RWPE1 (cell line): Measurements from ENCODE around the gene BUD31.

Source experiments
- CTCF ChIA-PET: fragments of 350-600 bp; sonication (Branson Sonifier 250); formaldehyde crosslinking; extraction: SDS; loops from one replicate; lab custom pipeline; 2021; lab: Yijun Ruan, JAX
- POLR2A ChIA-PET: fragments of 400-600 bp; formaldehyde crosslinking; extraction: SDS; loops from one replicate; lab custom pipeline; 2020; ENCODE audit warnings: antibody characterized with exemption; ENCODE audit not compliant: low non-redundant PET; lab: Yijun Ruan, JAX
- DNase-seq: peaks from one replicate; pipeline ENCODE4 v3.0.0; 2012; ENCODE audit warnings: low spot score
- H3K27ac ChIP-seq: fragments of 450-650 bp; 2 replicates; pipeline ENCODE4 v1.5.1; 2017
- TF ChIP-seq, protein P1 (sequence below): fragments of 450-650 bp; conservative IDR thresholded peaks from 2 replicates; pipeline ENCODE4 v1.5.1; 2017; ENCODE audit warnings: low read depth, mild to moderate bottlenecking

The BUD31 gene

DNA sequence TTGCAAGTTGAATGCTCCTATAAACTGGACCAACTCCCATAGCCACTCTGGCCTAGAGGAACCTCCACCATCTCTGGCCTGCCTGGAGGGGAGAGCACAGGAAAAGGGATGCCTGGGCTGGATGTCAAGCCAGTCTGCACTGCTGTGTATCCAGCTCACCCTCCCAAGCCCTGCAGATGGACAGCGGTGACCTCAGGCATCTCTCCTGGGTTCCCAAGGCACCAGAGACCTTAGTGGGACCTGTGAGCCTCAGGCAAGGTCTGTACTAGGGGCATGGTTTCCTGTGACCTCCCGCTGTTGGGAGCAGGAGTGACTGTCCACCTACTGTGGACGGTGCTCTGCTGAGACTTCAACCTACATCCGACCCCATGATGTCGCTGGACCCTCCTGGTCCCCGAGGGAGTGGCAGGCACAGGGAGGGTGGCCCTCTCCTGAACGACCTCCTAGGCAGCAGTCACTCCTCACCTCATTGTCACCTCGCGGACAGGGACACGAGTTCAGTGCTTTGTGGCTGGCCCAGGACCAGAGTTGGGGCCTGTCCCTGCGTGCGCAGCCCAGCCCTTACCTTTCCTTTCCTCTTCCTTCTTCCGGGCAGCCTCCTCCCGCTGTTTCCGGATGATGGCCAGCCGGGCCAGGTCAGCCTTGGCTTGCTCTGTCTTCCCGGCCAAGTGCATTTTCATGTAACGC, 11.3 kb upstream of the BUD31 start:
- POLR2A ChIA-PET, result no interaction called here
- CTCF ChIA-PET, result no interaction called here
- peak overlapping the region; percentile 64 for H3K27ac ChIP-seq
- no peak for DNase-seq
- TF ChIP-seq, protein P1, sequence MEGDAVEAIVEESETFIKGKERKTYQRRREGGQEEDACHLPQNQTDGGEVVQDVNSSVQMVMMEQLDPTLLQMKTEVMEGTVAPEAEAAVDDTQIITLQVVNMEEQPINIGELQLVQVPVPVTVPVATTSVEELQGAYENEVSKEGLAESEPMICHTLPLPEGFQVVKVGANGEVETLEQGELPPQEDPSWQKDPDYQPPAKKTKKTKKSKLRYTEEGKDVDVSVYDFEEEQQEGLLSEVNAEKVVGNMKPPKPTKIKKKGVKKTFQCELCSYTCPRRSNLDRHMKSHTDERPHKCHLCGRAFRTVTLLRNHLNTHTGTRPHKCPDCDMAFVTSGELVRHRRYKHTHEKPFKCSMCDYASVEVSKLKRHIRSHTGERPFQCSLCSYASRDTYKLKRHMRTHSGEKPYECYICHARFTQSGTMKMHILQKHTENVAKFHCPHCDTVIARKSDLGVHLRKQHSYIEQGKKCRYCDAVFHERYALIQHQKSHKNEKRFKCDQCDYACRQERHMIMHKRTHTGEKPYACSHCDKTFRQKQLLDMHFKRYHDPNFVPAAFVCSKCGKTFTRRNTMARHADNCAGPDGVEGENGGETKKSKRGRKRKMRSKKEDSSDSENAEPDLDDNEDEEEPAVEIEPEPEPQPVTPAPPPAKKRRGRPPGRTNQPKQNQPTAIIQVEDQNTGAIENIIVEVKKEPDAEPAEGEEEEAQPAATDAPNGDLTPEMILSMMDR, result no peak

DNA sequence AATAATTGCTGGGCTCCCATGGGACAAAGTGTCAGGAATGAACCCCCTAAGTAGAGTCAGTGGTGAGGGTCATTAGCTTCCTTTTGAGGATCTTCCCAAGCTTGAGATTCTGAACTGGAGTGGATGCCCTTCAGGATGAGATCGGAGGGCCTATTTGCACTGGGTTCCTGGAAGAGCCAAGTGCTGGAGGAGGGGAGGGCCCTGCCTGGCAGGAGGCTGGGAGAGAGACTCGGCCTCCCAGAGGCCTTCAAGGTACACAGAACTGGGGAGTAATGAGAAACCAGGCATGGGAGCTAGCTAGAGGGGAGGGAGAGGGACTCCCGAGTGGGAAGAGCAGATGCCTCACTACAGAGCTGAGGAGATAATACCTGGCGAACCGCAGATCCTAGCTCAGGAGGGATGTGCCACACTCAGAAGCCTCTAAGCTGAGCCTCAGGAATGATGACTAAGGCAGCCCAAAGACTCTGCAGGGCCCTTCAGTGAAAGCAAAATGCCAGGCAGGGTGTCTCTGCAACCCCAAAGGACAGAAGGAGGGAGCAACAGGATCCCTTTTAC, 9.8 kb upstream of the BUD31 start:
- no peak for DNase-seq
- TF ChIP-seq, protein P1, result no peak
- H3K27ac ChIP-seq, result peak overlapping the region; percentile 64
- ChIA-PET CTCF (interaction anchor here (0.5 to 1.2 kb wide), 3 partner anchors 9 to 21 kb away, joined by 3 to 6 read pairs (median 5); no protein-coding TSS in a partner anchor), POLR2A (interaction anchor here (0.6 to 1.4 kb wide), 2 partner anchors 10 to 22 kb away, joined by 3 to 4 read pairs; partner anchors contain the start of genes BUD31 and PDAP1)

DNA sequence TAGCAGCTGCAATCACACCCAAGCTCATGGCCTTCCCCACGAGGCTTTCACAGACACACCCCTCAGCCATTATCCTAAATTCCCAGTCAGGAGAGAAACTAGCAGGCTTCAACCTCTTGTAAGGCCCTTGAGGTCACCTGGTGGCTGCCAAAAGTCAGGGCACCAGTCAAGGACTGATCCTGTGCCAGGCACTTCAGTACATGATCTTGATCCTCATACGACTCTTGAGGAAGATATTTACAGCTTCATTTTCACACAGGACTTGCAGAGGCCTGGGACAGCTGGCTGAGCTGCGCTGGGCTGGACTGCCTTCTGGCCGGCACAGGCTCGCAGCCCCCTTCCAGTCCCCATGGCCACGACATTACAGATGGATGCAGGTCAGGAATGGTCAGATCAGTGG, 9.2 kb upstream of the BUD31 start:
- DNase-seq, result no peak
- CTCF ChIA-PET, result interaction anchor here (0.5 to 1.2 kb wide), 3 partner anchors 9 to 980 kb away, joined by 3 to 6 read pairs (median 6); no protein-coding TSS in a partner anchor
- POLR2A ChIA-PET, result interaction anchor here (1.4 kb wide), 1 partner anchor 9 kb away, joined by 4 read pairs; the partner anchor contains the start of genes BUD31 and PDAP1
- H3K27ac ChIP-seq, result peak overlapping the region; percentile 64
- TF ChIP-seq, protein P1, result no peak

DNA sequence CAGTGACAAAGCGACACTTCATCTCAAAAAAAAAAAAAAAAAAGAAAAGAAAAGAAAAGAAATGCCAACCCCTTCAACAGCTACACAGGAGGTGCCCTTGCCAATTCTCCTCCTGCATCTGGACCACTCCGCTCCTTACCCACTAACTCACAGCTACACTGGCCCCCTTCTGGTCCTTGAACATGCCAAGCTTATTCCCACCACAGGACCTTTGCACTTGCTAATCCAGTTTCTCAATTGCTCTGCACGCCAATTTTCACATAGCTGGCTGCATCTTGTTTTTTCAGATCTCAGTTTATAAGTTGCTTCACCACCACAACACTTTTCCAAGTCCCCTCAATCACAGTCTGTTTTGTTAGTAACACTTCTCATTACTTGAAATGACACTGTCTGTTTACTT, 5.9 kb upstream of the BUD31 start:
- H3K27ac ChIP-seq, result no peak overlapping the region
- ChIA-PET CTCF (interaction anchor here (1.1 kb wide), 1 partner anchor 37 kb away, joined by 3 read pairs; no protein-coding TSS in a partner anchor), POLR2A (interaction anchor here (0.6 kb wide), 1 partner anchor 65 kb away, joined by 5 read pairs; no protein-coding TSS in a partner anchor)
- TF ChIP-seq, protein P1, result no peak
- DNase-seq, result no peak

DNA sequence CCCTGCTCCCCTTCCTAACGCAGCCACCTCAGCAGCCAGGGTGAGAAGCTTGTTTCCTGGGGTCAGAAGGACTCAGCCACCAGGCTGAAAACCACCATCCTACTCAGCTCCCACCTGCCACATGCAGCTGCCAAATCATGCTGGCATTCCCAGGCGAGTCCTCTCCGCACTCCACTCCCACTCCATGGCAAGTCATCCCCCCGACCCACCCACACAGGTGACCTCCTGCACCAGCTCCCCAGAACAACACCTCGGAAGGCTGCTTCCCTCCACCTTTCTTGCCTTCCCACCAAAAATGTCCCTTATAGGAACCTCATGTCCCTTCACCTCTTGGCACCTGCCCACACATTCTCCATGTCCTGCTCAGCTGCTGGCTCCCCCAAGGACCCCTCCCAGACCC, 5.0 kb upstream of the BUD31 start:
- TF ChIP-seq, protein P1, result no peak
- no peak for DNase-seq
- ChIA-PET POLR2A (interaction anchor here (1.2 kb wide), 1 partner anchor 11 kb away, joined by 3 read pairs; no protein-coding TSS in a partner anchor), CTCF (interaction anchor here (1.1 kb wide), 1 partner anchor 38 kb away, joined by 3 read pairs; no protein-coding TSS in a partner anchor)
- peak overlapping the region; percentile 57 for H3K27ac ChIP-seq

DNA sequence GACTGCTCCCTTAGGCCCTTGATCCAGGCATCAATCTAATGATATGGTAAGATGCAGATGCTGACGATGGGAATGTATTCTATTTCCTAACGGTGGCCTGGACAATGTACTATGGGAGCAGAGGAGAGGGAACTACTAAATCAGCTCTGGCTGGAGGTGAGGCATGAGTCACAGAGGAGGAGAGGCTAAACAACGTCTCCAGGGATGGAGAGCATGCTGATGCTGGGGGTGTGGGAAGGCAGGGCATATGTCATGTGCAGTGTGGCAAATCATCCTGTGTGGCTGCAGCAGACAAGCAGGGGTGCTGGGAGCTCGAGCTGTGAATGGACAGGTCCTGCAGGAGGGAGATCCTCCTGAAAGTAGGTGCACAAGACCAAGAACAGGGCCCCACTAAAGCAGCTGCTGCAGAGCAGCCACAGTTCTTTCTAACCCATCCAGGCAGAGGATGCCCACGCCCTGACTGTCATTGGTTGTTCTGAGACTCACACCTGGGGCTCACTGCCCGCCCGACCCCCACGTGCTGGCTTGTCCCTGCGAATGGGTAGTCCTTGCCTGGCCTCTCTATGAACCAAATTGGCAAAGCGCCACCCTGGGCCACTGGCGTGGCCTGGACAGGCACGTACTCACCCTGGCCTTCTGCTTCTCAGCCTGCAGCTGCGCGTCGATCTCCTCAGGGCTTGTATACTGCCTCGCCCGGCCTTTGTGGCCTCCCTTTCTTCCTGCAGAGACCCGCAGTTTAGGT, 4.4 kb upstream of the BUD31 start:
- H3K27ac ChIP-seq, result peak overlapping the region; percentile 57
- TF ChIP-seq, protein P1, result no peak
- no peak for DNase-seq
- ChIA-PET POLR2A (interaction anchor here (1.2 kb wide), 1 partner anchor 12 kb away, joined by 3 read pairs; no protein-coding TSS in a partner anchor), CTCF (no interaction called here)
